Liver (tissue), 3 donors: ENCODE data around the gene POLD2.

Experiments used
- CTCF ChIP-seq: fragments of 150-350 bp; IDR thresholded peaks from 2 replicates; pipeline ENCODE4 v1.5.1; 2017; ENCODE audit warnings: improper control_type of control experiment, low read depth, low read length; ENCODE audit not compliant: missing input control
- GABPA ChIP-seq, 2 donors: IDR thresholded peaks in 1 of 2; conservative IDR thresholded peaks in 1 of 2; 2 replicates each; pipeline ENCODE4 v1.6.1; 2016; ENCODE audit warnings: antibody characterized with exemption in 2 of 2, mild to moderate bottlenecking in 1 of 2, moderate library complexity in 1 of 2
- HNF4G ChIP-seq: IDR thresholded peaks from 2 replicates; pipeline ENCODE4 v1.6.1; 2016; ENCODE audit warnings: antibody characterized with exemption
- JUND ChIP-seq, 2 donors: IDR thresholded peaks; 2 replicates each; pipeline ENCODE4 v1.6.1; 2016; ENCODE audit warnings: antibody characterized with exemption in 2 of 2
- MAX ChIP-seq: IDR thresholded peaks from 2 replicates; pipeline ENCODE4 v1.6.1; 2016; ENCODE audit warnings: antibody characterized with exemption
- RAD21 ChIP-seq, 2 donors: IDR thresholded peaks; 2 replicates each; pipeline ENCODE4 v1.6.1; 2016; ENCODE audit warnings: antibody characterized with exemption in 2 of 2, mild to moderate bottlenecking in 2 of 2
- RXRA ChIP-seq, 2 donors: IDR thresholded peaks; 2 replicates each; pipeline ENCODE4 v1.6.1; 2017 to 2018; ENCODE audit warnings: antibody characterized with exemption in 2 of 2, mild to moderate bottlenecking in 1 of 2
- TAF1 ChIP-seq: conservative IDR thresholded peaks from 2 replicates; pipeline ENCODE4 v1.6.1; 2016; ENCODE audit warnings: antibody characterized with exemption, mild to moderate bottlenecking
- ZBTB33 ChIP-seq: IDR thresholded peaks from 2 replicates; pipeline ENCODE4 v1.6.1; 2016; ENCODE audit warnings: antibody characterized with exemption
- TF ChIP-seq, protein P1 (sequence below): IDR thresholded peaks from 2 replicates; pipeline ENCODE4 v1.6.1; 2016; ENCODE audit warnings: antibody characterized with exemption, mild to moderate bottlenecking
- donor health status: healthy.
- donor health status: healthy.

- TF ChIP-seq TAF1: no peak
- no peak for TF ChIP-seq CTCF
- no peak for TF ChIP-seq HNF4G
- TF ChIP-seq GABPA (IDR thresholded peaks at IDR 0.05 in 1 of 2, conservative IDR thresholded peaks at IDR 0.05 in 1 of 2): no peak
- no peak for TF ChIP-seq JUND (IDR thresholded peaks at IDR 0.05)
- TF ChIP-seq MAX: no peak
- no peak for TF ChIP-seq ZBTB33
- no peak for TF ChIP-seq RXRA (IDR thresholded peaks at IDR 0.05)
- no peak for TF ChIP-seq RAD21 (IDR thresholded peaks at IDR 0.05)
- TF ChIP-seq, protein P1, sequence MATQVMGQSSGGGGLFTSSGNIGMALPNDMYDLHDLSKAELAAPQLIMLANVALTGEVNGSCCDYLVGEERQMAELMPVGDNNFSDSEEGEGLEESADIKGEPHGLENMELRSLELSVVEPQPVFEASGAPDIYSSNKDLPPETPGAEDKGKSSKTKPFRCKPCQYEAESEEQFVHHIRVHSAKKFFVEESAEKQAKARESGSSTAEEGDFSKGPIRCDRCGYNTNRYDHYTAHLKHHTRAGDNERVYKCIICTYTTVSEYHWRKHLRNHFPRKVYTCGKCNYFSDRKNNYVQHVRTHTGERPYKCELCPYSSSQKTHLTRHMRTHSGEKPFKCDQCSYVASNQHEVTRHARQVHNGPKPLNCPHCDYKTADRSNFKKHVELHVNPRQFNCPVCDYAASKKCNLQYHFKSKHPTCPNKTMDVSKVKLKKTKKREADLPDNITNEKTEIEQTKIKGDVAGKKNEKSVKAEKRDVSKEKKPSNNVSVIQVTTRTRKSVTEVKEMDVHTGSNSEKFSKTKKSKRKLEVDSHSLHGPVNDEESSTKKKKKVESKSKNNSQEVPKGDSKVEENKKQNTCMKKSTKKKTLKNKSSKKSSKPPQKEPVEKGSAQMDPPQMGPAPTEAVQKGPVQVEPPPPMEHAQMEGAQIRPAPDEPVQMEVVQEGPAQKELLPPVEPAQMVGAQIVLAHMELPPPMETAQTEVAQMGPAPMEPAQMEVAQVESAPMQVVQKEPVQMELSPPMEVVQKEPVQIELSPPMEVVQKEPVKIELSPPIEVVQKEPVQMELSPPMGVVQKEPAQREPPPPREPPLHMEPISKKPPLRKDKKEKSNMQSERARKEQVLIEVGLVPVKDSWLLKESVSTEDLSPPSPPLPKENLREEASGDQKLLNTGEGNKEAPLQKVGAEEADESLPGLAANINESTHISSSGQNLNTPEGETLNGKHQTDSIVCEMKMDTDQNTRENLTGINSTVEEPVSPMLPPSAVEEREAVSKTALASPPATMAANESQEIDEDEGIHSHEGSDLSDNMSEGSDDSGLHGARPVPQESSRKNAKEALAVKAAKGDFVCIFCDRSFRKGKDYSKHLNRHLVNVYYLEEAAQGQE: no peak
These were observed 44.6 kb upstream of the POLD2 start for GRCh38 chr7:44167920-44168319.
